Renal cortex interstitium (tissue), 11 donors: ENCODE measurements around the gene MRPS2. TPM values are rescaled to one million over a fixed set of nuclear protein-coding genes. Genes with fewer than 3 reads are reported as not detected.
A peak's percentile ranks its signal among the peaks of the same experiment; 100 is the strongest.

Source experiments
- DNase-seq, 11 donors: peaks; one replicate each; pipeline ENCODE4 v3.0.0-alpha.2; 2013; ENCODE audit warnings: low read depth in 9 of 11, low spot score in 4 of 11; ENCODE audit errors: extremely low read depth in 1 of 11
- polyA plus RNA-seq, 3 donors: library from polyadenylated mRNA; unstranded; fragments of 120-200 nt; gene quantifications; one replicate each; pipeline ENCODE4 v1.2.1, GENCODE V29; 2013; ENCODE audit not compliant: insufficient read length in 3 of 3

MRPS2 gene
- polyA plus RNA-seq, 3 donors: 42.4 to 54.1 (median 50.4) TPM

- DNase-seq: no peak
Measured at GRCh38 chr9:135490166-135490870, 10.2 kb upstream of the MRPS2 start.

- no peak for DNase-seq
Measured at GRCh38 chr9:135490980-135491464, 9.5 kb upstream of the MRPS2 start.

GRCh38 chr9:135491764-135492163 is 8.7 kb upstream of the MRPS2 start:
- no peak for DNase-seq

- DNase-seq: no peak
Measured at GRCh38 chr9:135492886-135493669, 7.4 kb upstream of the MRPS2 start.

GRCh38 chr9:135494791-135495559 is 5.5 kb upstream of the MRPS2 start:
- DNase-seq: no peak

GRCh38 chr9:135498381-135499126 is 1.9 kb upstream of the MRPS2 start:
- no peak for DNase-seq

GRCh38 chr9:135499326-135500070 is 984 bp upstream of the MRPS2 start:
- DNase-seq: peak; percentile 68 to 89 (median 83)

- peak in 1 of 11 donors; percentile 32 for DNase-seq
Measured at GRCh38 chr9:135500071-135500524, 384 bp upstream of the MRPS2 start.

- DNase-seq: peak in 1 of 11 donors; percentile 33
Measured at GRCh38 chr9:135501261-135502167, 1.0 kb downstream of the MRPS2 start.

GRCh38 chr9:135502168-135502872 is 1.8 kb downstream of the MRPS2 start:
- no peak for DNase-seq

GRCh38 chr9:135502873-135503321 is 2.4 kb downstream of the MRPS2 start:
- no peak for DNase-seq

GRCh38 chr9:135503371-135504261 is 3.1 kb downstream of the MRPS2 start:
- DNase-seq: no peak

- peak in 1 of 11 donors; percentile 35 for DNase-seq
Measured at GRCh38 chr9:135504262-135505243, 4.1 kb downstream of the MRPS2 start.

GRCh38 chr9:135505406-135506187 is 5.1 kb downstream of the MRPS2 start:
- no peak for DNase-seq
